Measurements from ENCODE around the gene C12orf43. TPM values are rescaled to one million over a fixed set of nuclear protein-coding genes. Genes with fewer than 3 reads are reported as not detected.

C12orf43 gene
- total RNA-seq, 2 donors from 2014 or later: 21.4 to 26.8 TPM

DNA sequence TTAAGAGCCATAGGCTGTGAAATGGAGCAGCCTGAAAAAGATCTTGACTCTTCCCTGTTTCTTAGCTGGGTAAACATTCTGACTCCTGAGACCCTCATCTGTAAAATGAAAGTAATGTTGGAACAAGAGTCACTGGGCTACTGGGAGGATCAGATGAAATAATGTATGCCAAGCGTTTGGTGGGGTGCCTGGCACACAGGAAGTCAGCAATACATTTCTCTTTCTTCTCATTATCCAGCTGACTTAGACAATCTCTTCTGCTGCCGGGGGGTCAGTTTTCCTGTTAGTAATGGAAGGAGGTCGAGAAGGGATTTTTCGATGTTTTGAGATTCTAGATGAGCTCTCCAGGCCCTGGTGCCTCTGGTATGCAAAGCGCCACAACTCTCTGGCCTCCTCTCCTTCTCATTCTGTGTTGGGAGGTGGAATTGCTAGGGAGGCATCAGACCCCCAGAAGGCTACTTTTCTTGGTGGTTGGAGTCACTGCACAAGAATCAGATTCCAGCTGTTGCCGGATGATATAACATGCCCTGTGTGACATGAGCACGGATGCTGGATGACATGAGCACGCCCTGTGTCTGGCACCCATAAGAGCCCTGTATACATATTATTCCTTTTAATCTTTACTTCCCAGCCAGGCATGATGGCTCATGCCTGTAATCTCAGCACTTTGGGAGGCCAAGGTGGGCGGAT is 18.5 kb upstream of the C12orf43 start:
- Histone ChIP-seq H3K4me1 (ENCODE audit: control insufficient read depth, insufficient read depth, low read length) (no peaks in the 10 kb centered on the region), H3K27ac (ENCODE audit: low read depth, low read length) (no peak overlapping the region), H3K9me3 (ENCODE audit: control insufficient read depth, low read length) (no peaks in the 10 kb centered on the region), H3K9ac (ENCODE audit: extremely low read depth, low read length, poor library complexity, severe bottlenecking) (no peak overlapping the region), H3K36me3 (ENCODE audit: control insufficient read depth, insufficient read depth, low read length) (no peaks in the 10 kb centered on the region), H3K4me3 (ENCODE audit: low read length) (no peak overlapping the region), H3K27me3 (ENCODE audit: control insufficient read depth, insufficient read depth, low read length, poor library complexity, severe bottlenecking) (no peaks in the 10 kb centered on the region)
- no peak for DNase-seq
- H3K36me3 Mint-ChIP-seq (ENCODE audit: low read depth): no peaks in the 10 kb centered on the region
- no peak overlapping the region for H3K4me3 Mint-ChIP-seq
- H3K27me3 Mint-ChIP-seq (ENCODE audit: insufficient read depth): peaks cover 2% of the 10 kb centered on the region
- no peak for TF ChIP-seq CTCF (conservative IDR thresholded peaks at IDR 0.05)
- 77 to 88% methylated on average over 4 to 9 of the region's 9 CpGs for WGBS, 2 experiments (ENCODE audit: insufficient coverage in 1 of 2, insufficient read length in 1 of 2)
- H3K9me3 Mint-ChIP-seq: no peaks in the 10 kb centered on the region
- H3K27ac Mint-ChIP-seq: no peak overlapping the region
- H3K4me1 Mint-ChIP-seq: no peaks in the 10 kb centered on the region

GRCh38 chr12:121033625-121034349 is 17.5 kb upstream of the C12orf43 start:
- H3K4me1 Mint-ChIP-seq: no peaks in the 10 kb centered on the region
- H3K27ac ChIP-seq (ENCODE audit: low read depth, low read length): no peak overlapping the region

More at GRCh38 chr12:121033625-121034349, 17.5 kb upstream of the C12orf43 start:
- H3K9me3 ChIP-seq (ENCODE audit: control insufficient read depth, low read length): no peaks in the 10 kb centered on the region
- Mint-ChIP-seq H3K27me3 (ENCODE audit: insufficient read depth) (peaks cover 2% of the 10 kb centered on the region), H3K4me3 (no peak overlapping the region), H3K36me3 (ENCODE audit: low read depth) (no peaks in the 10 kb centered on the region), H3K27ac (no peak overlapping the region), H3K9me3 (no peaks in the 10 kb centered on the region)
- no peaks in the 10 kb centered on the region for H3K4me1 ChIP-seq (ENCODE audit: control insufficient read depth, insufficient read depth, low read length)
- H3K36me3 ChIP-seq (ENCODE audit: control insufficient read depth, insufficient read depth, low read length): no peaks in the 10 kb centered on the region
- H3K27me3 ChIP-seq (ENCODE audit: control insufficient read depth, insufficient read depth, low read length, poor library complexity, severe bottlenecking): no peaks in the 10 kb centered on the region
- no peak for TF ChIP-seq CTCF (conservative IDR thresholded peaks at IDR 0.05)
- 91 to 96% methylated on average over 4 to 10 of the region's 10 CpGs for WGBS, 2 experiments (ENCODE audit: insufficient coverage in 1 of 2, insufficient read length in 1 of 2)
- H3K4me3 ChIP-seq (ENCODE audit: low read length): no peak overlapping the region
- no peak for DNase-seq
- H3K9ac ChIP-seq (ENCODE audit: extremely low read depth, low read length, poor library complexity, severe bottlenecking): no peak overlapping the region
